Hippocampal formation (tissue), 2 donors: ENCODE data around the gene GP2.

Experiments
- DNase-seq, 2 donors: peaks; one replicate each; lab custom pipeline; 2025; lab: John Stamatoyannopoulos, UW

Gene GP2

GRCh38 chr16:20307240-20307671 lies 20.1 kb downstream of the GP2 start:
- DNase-seq, result no peak

GRCh38 chr16:20306401-20306800 lies 20.9 kb downstream of the GP2 start:
- no peak for DNase-seq

- no peak for DNase-seq
Measured at GRCh38 chr16:20303012-20303411, 24.3 kb downstream of the GP2 start.

- DNase-seq, result no peak
Measured at GRCh38 chr16:20302389-20302788, 24.9 kb downstream of the GP2 start.

- no peak for DNase-seq
Measured at GRCh38 chr16:20301840-20302239, 25.5 kb downstream of the GP2 start.

GRCh38 chr16:20300312-20301097 lies 26.8 kb downstream of the GP2 start:
- DNase-seq, result peak; percentile 22 to 37

GRCh38 chr16:20298452-20298851 lies 28.9 kb downstream of the GP2 start:
- no peak for DNase-seq

GRCh38 chr16:20291208-20292206 lies 35.8 kb downstream of the GP2 start:
- DNase-seq, result no peak

- no peak for DNase-seq
Measured at GRCh38 chr16:20289571-20289970, 37.7 kb downstream of the GP2 start.

- DNase-seq, result no peak
Measured at GRCh38 chr16:20285993-20286499, 41.3 kb downstream of the GP2 start.

GRCh38 chr16:20280259-20280658 lies 47.1 kb downstream of the GP2 start:
- DNase-seq, result no peak

- DNase-seq, result no peak
Measured at GRCh38 chr16:20271893-20272292, 55.4 kb downstream of the GP2 start.

- no peak for DNase-seq
Measured at GRCh38 chr16:20268409-20268808, 58.9 kb downstream of the GP2 start.

GRCh38 chr16:20265019-20265418 lies 62.3 kb downstream of the GP2 start:
- no peak for DNase-seq

- DNase-seq, result no peak
Measured at GRCh38 chr16:20263138-20263855, 64.0 kb downstream of the GP2 start.

GRCh38 chr16:20262248-20262647 lies 65.1 kb downstream of the GP2 start:
- no peak for DNase-seq

GRCh38 chr16:20260215-20261009 lies 66.9 kb downstream of the GP2 start:
- DNase-seq, result no peak
